ENCODE measurements around the gene SLC8A1.
"Not testable (repeated sequence)": the region's sequence is repeated elsewhere in the genome, so short reads cannot be mapped to it uniquely, and the experiment has no call there.

The SLC8A1 gene

DNA sequence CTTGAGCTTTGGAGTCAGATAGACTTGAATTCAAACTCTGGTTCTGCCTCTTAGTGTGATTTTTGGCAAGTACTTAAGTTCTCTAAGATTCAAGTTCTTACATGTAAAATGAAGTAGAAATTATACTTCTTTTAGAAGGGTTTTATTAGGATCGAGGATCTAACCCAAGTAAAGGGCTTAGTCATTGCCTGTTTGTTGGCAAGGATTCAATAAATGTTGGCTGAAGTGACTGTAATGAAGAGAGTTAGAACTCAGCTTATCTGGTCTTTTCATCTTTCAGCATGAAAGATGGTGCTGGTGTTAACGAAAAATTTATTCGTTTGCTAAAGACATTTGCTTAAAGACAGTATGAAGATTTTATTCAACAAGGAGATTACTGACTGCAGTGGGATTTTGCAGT, 356.9 kb downstream of the SLC8A1 start:
- no peak for DNase-seq

DNA sequence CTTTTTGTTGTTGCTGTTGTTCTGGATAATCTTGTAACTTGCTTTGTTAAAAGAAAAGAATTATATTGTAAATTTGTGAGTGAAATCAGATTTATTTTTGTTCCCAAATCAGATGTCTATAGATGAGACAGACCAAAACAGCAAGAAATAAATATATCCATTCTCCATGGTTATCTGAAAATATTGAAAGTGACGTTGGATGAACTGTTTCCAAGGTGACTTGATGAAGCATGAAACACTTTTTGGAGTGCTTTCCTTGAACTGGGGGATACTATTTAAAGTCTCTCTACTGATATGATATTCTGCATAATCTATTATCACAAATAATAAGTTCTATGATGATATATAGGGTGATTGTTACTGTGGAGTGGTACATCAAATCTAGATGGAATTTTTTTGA, 357.4 kb downstream of the SLC8A1 start:
- no peak for DNase-seq

DNA sequence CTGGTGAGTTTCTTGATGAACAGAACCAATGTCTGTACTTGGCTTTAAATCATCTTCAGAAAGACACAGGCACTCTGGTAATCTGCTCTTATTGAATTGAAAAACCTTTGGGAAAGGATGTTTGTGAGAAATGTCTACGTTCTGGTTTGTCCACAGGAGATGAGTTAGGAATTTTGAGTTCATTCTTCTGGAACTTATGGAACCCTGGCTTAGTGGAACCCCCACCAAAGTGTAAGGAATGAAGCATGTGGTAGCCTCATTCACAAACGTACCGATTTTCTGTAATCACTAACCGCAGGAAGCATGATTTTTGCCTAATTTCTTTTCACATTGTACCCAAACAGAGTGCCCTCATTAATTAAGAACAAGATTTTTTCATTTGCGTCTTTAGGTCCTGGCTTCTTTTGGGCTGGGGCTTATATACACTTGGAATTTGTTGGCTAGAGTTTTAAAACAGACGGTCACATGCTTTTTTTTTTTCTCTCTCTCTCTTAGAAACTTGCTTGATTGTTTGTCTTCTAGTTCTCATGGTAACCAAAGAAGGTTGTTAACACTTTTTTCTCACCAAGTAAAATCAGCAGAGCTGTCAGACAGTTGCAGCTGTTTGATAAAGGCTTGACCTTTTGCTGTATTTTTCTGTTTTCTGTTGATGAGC, 358.7 kb downstream of the SLC8A1 start:
- no peak for DNase-seq

DNA sequence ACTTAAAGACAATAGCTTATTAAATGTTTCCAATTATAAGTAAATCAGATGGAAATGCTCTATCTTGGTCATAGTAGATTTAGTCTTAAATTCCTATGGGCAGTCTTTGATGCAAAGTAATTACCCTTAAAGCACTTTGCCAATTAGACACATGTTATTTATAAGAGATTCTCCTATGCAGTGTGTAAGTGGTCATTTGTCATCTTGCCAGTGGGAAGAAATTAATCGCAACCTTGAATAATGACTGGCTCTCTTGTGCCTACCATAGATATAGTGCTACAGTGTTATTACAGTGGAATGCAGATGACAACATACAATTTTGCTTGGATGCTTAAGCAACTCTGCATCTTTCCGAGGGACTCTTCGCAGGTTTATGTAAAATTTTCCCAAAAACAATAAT, 361.8 kb downstream of the SLC8A1 start:
- no peak for DNase-seq

DNA sequence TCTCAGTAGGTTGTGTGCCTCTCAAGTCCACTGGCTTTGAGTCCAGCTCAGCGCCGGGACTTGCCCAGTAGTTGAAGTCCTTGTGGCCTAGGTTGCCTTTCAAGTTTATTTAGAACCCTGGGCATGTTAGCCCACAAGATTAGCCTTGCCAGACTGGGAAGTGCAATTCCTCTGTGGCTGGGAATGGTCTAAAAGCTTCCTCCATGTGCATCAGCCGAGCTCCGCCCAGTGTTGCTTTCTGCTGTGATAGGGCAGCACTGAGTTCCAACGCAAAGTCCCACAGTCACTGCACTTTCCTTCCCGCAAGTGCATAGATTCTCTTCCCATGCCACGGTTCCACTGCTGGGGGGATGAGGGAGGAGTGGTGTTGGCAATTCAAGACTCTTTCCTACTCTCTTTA, 364.0 kb downstream of the SLC8A1 start:
- DNase-seq = no peak

DNA sequence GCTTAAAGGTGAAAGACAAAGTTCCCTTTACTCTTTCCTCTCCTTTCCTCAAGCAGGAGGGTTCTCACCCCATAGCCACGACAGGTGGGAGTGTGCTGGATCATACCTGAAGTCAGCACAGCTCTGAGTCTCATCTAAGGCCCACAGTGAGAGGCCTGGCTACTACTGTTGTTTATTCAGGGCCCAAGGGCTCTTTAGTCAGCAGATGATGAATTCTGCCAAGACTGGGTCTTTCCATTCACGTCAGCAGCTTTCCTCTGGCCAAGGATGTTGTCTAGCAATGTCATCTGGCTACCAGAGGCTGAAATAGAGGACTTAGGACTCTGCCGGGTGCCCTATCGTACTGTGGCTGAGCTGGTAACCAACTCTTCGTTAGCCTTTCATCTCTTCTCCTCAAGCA, 364.5 kb downstream of the SLC8A1 start:
- no peak for DNase-seq

DNA sequence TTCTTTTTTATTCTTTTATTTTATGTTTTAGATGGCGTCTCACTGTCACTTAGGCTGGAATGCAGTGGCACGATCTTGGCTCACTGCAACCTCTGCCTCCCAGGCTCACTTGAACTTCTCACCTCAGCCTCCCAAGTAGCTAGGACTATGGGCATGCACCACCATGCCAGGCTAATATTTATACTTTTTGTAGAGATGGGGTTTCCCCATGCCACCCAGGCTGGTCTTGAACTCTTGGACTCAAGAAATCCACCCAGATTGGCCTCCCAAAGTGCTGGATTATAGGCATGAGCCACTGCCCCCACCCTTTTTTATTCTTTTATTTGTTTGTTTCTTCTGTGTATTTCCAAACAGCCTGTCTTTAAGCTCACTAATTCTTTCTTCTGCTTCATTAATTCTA, 366.1 kb downstream of the SLC8A1 start:
- no peak for DNase-seq

DNA sequence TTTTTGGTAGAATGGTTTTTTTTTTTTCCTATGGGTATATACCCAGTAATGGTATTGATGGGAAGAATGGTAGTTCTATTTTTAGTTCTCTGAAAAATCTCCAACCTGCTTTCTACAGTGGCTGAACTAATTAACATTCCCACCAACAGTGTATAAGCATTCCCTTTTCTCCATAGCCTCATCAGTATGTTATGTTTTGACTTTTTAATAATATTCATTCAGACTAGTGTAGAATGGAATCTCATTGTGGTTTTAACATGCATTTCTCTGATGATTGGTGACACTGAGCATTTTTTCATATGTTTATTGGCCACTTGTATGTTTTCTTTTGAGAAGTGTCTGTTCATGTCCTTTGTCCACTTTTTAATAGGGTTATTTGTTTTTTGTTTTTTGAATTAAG, 378.6 kb downstream of the SLC8A1 start:
- not testable (repeated sequence) for DNase-seq

DNA sequence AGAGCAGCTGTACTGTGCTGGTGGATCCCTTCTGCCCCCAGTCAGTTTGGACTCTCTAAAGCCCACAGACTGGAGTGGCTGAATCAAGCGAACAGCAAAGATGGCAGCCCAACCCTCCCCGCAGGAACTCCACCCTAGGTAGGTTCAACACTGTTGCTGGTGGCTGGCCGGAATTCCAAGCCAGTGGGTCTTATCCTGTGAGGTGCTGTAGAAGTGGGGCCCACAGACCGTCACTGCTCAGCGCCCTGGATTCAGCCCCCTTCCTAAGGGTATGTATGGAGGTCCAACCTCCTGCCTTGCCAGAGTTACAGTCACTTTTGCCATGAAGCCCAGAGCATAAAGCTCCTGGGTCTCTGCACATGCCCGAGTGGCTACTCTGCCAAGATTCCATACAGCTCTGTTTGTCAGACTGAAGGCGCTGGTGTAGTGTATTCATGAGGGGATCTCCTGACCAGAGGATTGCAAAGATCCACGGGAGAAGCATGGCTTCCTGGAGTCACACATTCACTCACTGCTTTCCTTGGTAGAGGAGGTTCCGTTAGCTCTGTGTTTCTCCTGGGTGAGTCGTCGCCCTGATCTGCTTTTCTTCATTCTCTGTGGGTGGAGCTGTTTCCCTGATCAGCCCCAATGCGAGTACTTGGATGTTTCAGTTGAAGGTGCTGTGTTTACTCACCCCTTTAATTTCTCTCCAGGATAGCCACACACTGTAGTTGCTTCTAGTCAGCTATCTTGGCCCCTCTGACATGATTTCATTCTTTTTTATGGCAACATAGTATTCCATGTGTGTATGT, 379.3 kb downstream of the SLC8A1 start:
- DNase-seq = no peak

DNA sequence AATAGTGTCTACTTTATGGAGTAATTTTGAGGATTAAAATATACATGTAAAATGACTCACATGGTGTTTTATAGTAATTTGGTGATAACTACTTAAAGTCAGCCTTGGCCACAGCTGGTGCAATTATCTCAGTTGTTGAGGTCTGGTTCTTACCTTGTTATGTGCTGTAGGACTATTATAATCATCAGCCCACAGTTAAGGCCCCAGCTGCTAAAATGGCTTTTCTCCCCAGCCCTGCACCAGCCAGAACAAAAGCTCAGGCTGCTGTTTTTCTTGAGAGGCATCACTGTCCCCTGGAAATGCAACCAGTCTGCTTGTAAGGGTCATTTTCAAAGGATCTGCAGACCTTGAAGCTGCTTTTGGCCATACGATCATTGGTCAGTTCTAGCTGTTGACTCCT, 389.5 kb downstream of the SLC8A1 start:
- no peak for DNase-seq

DNA sequence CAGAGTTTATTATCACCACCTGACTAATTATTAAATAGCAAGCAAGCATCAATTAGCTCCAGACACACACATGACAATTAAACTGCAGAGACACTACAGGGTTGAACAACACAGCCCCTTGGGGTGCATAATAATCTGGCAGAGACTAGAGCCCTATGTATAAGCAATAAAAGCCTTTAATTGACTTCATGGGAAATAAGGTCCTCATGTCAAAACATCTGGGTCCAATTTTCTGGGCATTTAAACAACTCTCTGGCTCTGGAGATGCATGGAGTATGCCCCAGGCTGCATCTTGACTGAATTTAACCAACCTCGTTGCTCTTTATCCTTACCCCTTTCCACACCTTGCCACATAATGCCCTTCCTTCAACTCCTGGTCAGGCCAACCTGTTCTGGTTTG, 402.1 kb downstream of the SLC8A1 start:
- no peak for DNase-seq

DNA sequence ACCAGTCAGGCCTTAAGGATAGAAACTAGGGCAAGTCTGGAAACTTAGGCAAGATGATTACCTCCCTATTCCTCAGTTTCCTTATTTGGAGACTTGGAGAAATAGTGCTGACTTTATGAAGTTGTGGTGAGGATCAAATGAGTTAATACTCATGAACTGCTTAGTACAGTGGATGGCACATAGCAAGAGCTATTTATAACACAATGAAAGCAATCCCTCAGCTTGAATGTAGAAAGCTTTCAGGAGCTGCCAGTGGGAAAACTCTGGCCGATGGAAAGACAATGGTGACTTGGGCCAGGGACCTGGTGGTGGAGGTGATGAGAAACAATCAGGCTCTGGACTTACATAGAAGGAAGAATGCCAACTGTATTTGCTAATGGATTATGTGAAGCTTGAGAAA, 403.4 kb downstream of the SLC8A1 start:
- no peak for DNase-seq

DNA sequence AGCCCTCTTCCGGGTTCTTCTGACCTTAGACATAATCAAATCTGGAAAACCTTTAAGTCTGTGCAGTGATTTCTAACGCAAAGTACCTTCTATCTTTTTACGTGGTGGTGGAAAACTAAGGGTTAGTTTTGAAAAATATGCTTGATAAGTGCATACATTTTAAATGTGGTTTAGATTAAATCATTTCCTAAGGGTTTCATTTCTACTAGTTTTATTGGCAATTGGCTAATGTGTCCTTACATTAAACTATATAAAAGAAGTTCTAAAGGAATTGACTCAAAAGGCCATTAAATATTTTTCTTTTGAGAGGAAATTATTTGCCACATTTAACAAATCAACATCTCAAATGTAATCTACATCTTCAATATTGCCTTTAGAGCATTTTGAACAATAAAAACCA, 404.5 kb downstream of the SLC8A1 start:
- DNase-seq = no peak

Data from activated effector memory CD4-positive, alpha-beta T cell treated with Interleukin-2 at 50 U/mL for 16 hours (primary cell).